H1 (cell line): ENCODE measurements around the gene ARID2.

Experiments used
- CBX8 ChIP-seq: fragments of 300-800, 300-1000 bp; sonication (generic); IDR thresholded peaks from 2 replicates; pipeline ENCODE4 v1.7.1; 2016; ENCODE audit warnings: low read depth, low read length, borderline replicate concordance
- CHD2 ChIP-seq: IDR thresholded peaks from 2 replicates; pipeline ENCODE4 v1.6.1; 2012; ENCODE audit warnings: low read length, improper control_type of control experiment
- CREB1 ChIP-seq: IDR thresholded peaks from 2 replicates; pipeline ENCODE4 v1.6.1; 2012; ENCODE audit warnings: inconsistent platforms
- CTCF ChIP-seq, 3 experiments: IDR thresholded peaks; 1 replicate in 2 of 3; 2 replicates in 1 of 3; pipeline versions ENCODE4 v1.5.1 to v1.6.1; 2011; ENCODE audit warnings: low read length in 3 of 3, mild to moderate bottlenecking in 3 of 3, inconsistent platforms in 2 of 3, low read depth in 1 of 3, moderate library complexity in 1 of 3; ENCODE audit not compliant: insufficient read depth in 1 of 3; ENCODE audit errors: control extremely low read depth in 1 of 3
- EGR1 ChIP-seq: IDR thresholded peaks from 2 replicates; pipeline ENCODE4 v1.6.1; 2011; ENCODE audit warnings: low read depth, low read length, borderline replicate concordance
- EZH2 ChIP-seq: fragments of 200-600 bp; sonication (generic); IDR thresholded peaks from 2 replicates; pipeline ENCODE4 v1.7.1; 2012; ENCODE audit warnings: low read depth, mild to moderate bottlenecking, moderate library complexity, low read length, inconsistent platforms; ENCODE audit not compliant: severe bottlenecking
- KDM1A ChIP-seq: fragments of 200-600, 300-600 bp; sonication (generic); IDR thresholded peaks from 2 replicates; pipeline ENCODE4 v1.7.1; 2016; ENCODE audit warnings: mild to moderate bottlenecking, low read length, borderline replicate concordance
- MAFK ChIP-seq: IDR thresholded peaks from 2 replicates; pipeline ENCODE4 v1.6.1; 2012; ENCODE audit warnings: low read depth, mild to moderate bottlenecking, improper control_type of control experiment, low read length
- MAX ChIP-seq: IDR thresholded peaks from 2 replicates; pipeline ENCODE4 v1.6.1; 2012; ENCODE audit warnings: inconsistent platforms
- NRF1 ChIP-seq: IDR thresholded peaks from 2 replicates; pipeline ENCODE4 v1.6.1; 2011; ENCODE audit warnings: mild to moderate bottlenecking, low read depth, low read length, improper control_type of control experiment
- POLR2A ChIP-seq, 2 experiments: IDR thresholded peaks; 1 replicate in 1 of 2; 2 replicates in 1 of 2; pipeline ENCODE4 v1.6.1; 2011; ENCODE audit warnings: low read depth in 2 of 2, low read length in 2 of 2, mild to moderate bottlenecking in 2 of 2; ENCODE audit errors: control extremely low read depth in 1 of 2
- POLR2AphosphoS5 ChIP-seq: IDR thresholded peaks from 2 replicates; pipeline ENCODE4 v1.6.1; 2011; ENCODE audit warnings: low read depth, low read length
- SIN3A ChIP-seq, 2 experiments: IDR thresholded peaks in 1 of 2; conservative IDR thresholded peaks in 1 of 2; 2 replicates each; pipeline ENCODE4 v1.6.1; 2011 to 2012; ENCODE audit warnings: low read length in 2 of 2, improper control_type of control experiment in 1 of 2, low read depth in 1 of 2, mild to moderate bottlenecking in 1 of 2
- YY1 ChIP-seq: IDR thresholded peaks from 2 replicates; pipeline ENCODE4 v1.6.1; 2011; ENCODE audit warnings: low read depth, mild to moderate bottlenecking, low read length

- TF ChIP-seq POLR2AphosphoS5 = no peak
- TF ChIP-seq MAFK = no peak
- TF ChIP-seq EGR1 = no peak
- TF ChIP-seq CREB1 = no peak
- no peak for TF ChIP-seq KDM1A
- TF ChIP-seq CTCF (IDR thresholded peaks at IDR 0.05; ENCODE audit: control extremely low read depth in 1 of 3, insufficient read depth in 1 of 3, low read depth in 1 of 3, low read length in 3 of 3) = no peak
- no peak for TF ChIP-seq SIN3A (conservative IDR thresholded peaks at IDR 0.05 in 1 of 2, IDR thresholded peaks at IDR 0.05 in 1 of 2; ENCODE audit: low read depth in 1 of 2, low read length in 2 of 2)
- TF ChIP-seq POLR2A (IDR thresholded peaks at IDR 0.05; ENCODE audit: control extremely low read depth in 1 of 2, low read depth in 2 of 2, low read length in 2 of 2) = no peak
- no peak for TF ChIP-seq CBX8
- no peak for TF ChIP-seq CHD2
- no peak for TF ChIP-seq EZH2
- no peak for TF ChIP-seq MAX
- TF ChIP-seq NRF1 = no peak
- no peak for TF ChIP-seq YY1
Observed at GRCh38 chr12:45930369-45930768, 200.9 kb downstream of the ARID2 start.
